ENCODE results near the gene RTN4RL2.

- no peak for TF ChIP-seq ZNF274 (IDR thresholded peaks at IDR 0.05; ENCODE audit: borderline replicate concordance, low read depth, low read length)
- TF ChIP-seq POLR2A (conservative IDR thresholded peaks at IDR 0.05) = no peak
- TF ChIP-seq, protein P1, sequence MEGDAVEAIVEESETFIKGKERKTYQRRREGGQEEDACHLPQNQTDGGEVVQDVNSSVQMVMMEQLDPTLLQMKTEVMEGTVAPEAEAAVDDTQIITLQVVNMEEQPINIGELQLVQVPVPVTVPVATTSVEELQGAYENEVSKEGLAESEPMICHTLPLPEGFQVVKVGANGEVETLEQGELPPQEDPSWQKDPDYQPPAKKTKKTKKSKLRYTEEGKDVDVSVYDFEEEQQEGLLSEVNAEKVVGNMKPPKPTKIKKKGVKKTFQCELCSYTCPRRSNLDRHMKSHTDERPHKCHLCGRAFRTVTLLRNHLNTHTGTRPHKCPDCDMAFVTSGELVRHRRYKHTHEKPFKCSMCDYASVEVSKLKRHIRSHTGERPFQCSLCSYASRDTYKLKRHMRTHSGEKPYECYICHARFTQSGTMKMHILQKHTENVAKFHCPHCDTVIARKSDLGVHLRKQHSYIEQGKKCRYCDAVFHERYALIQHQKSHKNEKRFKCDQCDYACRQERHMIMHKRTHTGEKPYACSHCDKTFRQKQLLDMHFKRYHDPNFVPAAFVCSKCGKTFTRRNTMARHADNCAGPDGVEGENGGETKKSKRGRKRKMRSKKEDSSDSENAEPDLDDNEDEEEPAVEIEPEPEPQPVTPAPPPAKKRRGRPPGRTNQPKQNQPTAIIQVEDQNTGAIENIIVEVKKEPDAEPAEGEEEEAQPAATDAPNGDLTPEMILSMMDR (IDR thresholded peaks at IDR 0.05 in 2 of 3, conservative IDR thresholded peaks at IDR 0.05 in 1 of 3; ENCODE audit: insufficient read depth in 2 of 3, low read depth in 1 of 3, low read length in 3 of 3) = no peak
- TF ChIP-seq ELF4 (CRISPR knock-in tag; IDR thresholded peaks at IDR 0.05) = no peak
- no peak for TF ChIP-seq GABPB1 (CRISPR knock-in tag; IDR thresholded peaks at IDR 0.05)
Observed at GRCh38 chr11:57497303-57498247, 37.2 kb downstream of the RTN4RL2 start.
